ENCODE data around the gene LLPH. TPM values are rescaled to one million over a fixed set of nuclear protein-coding genes. Genes with fewer than 3 reads are reported as not detected.
A peak's percentile ranks its signal among the peaks of the same experiment; 100 is the strongest.

LLPH gene
- total RNA-seq, 1 donor: 5.1 TPM

DNA sequence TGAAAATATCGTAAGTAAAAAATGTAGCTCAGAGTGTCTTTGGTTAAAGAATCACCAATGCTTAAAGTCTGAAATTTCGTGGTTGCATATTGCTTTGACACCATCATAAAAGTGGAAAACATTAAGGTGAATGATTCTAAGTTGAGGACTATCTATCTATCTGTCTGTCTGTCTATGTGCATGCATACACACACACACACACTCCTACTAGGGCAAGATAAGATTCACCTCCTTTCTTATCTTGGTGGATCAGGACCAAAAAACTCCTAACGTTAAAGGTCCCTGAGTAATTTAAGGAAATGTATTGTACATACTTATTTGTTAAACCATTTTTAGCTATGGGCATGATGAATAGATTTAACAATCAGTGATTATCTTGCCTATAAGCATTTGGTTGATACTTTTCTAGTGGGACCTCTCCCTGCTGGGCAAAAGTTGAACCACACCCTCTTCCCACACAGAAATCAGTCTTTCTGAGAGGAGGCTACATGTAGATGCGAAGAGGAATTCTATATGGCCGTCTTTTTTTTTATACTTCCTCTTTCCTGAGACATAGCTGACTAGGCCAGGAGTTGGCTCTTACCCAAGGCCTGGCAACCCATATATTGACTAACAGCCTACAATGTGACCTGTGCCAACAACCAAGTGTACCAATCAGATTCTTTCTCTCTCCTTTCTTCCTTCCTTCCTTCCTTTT lies 19.3 kb upstream of the LLPH start:
- peaks cover under 1% of the 10 kb centered on the region for H4K20me1 ChIP-seq (ENCODE audit: insufficient read depth, low read length)
- no peak for DNase-seq (ENCODE audit: insufficient read length, low spot score, missing footprints)
- H2AFZ ChIP-seq (ENCODE audit: low read length): no peak overlapping the region
- no peak overlapping the region for H3K4me3 ChIP-seq (ENCODE audit: insufficient read depth, low read length)
- no peaks in the 10 kb centered on the region for H3K36me3 ChIP-seq (ENCODE audit: insufficient read depth, low read length)
- no peak overlapping the region for H3K27ac ChIP-seq (ENCODE audit: low read depth, low read length)
- no peaks in the 10 kb centered on the region for H3K27me3 ChIP-seq (ENCODE audit: insufficient read depth, low read length)
- TF ChIP-seq, protein P1, sequence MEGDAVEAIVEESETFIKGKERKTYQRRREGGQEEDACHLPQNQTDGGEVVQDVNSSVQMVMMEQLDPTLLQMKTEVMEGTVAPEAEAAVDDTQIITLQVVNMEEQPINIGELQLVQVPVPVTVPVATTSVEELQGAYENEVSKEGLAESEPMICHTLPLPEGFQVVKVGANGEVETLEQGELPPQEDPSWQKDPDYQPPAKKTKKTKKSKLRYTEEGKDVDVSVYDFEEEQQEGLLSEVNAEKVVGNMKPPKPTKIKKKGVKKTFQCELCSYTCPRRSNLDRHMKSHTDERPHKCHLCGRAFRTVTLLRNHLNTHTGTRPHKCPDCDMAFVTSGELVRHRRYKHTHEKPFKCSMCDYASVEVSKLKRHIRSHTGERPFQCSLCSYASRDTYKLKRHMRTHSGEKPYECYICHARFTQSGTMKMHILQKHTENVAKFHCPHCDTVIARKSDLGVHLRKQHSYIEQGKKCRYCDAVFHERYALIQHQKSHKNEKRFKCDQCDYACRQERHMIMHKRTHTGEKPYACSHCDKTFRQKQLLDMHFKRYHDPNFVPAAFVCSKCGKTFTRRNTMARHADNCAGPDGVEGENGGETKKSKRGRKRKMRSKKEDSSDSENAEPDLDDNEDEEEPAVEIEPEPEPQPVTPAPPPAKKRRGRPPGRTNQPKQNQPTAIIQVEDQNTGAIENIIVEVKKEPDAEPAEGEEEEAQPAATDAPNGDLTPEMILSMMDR (IDR thresholded peaks at IDR 0.05; ENCODE audit: extremely low read depth, low read depth, low read length): peak; percentile 14
- H3K9me3 ChIP-seq (ENCODE audit: low read depth, low read length): no peaks in the 10 kb centered on the region
- H3K4me2 ChIP-seq (ENCODE audit: insufficient read depth, low read length): no peak overlapping the region
- H3K4me1 ChIP-seq (ENCODE audit: insufficient read depth, low read length): peaks cover 9% of the 10 kb centered on the region
- peaks cover 10% of the 10 kb centered on the region for H3K79me2 ChIP-seq (ENCODE audit: insufficient read depth, low read length)

DNA sequence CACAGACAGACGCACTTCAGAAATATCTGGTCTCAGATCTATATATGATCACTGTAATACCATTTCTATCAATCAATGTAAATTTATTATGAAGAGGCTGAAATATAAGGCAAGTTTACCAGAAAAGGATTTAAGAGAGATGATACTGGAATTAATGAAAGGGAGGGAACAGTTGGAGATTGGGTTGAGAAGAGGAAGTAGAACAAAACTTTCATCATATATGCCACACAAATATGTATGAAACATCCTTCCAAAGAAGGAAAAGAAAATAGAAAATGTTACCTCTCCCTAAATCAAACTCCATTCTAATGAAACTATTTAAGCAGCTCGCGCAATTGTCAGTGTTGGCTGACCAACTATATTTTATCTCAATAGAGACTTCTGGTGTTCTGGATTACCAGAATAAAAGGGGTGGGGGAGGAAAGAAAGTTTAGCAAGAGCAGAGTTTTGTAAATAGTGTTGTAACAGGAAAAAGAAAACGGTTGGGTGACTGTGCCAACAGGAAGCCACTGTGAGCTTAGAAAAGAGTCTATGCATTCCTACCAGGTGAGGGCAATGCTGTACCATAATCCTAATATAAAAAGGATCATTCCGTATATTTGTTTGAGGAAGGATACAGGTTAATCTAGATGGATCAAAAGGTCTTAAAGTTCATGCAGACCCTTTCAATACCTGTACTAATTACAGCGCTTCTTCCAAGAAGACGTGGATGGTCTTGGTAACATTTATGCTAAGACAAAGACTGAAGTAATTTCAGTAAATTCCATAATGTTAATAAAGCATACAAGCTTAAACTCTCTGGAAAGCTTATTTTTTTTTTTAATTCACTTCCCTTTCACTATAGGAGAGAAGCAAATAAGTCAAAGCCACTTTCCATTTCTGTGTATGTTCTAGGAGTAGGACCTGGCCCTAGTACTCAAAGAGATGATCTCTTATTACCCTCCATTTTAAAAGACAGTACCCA lies 14.5 kb upstream of the LLPH start:
- H3K27me3 ChIP-seq (ENCODE audit: insufficient read depth, low read length): no peaks in the 10 kb centered on the region
- peak; percentile 62 for DNase-seq (ENCODE audit: insufficient read length, low spot score, missing footprints)
- peak overlapping the region; percentile 15 for H3K27ac ChIP-seq (ENCODE audit: low read depth, low read length)
- H3K9me3 ChIP-seq (ENCODE audit: low read depth, low read length): no peaks in the 10 kb centered on the region
- H2AFZ ChIP-seq (ENCODE audit: low read length): no peak overlapping the region
- H3K4me3 ChIP-seq (ENCODE audit: insufficient read depth, low read length): no peak overlapping the region
- H3K79me2 ChIP-seq (ENCODE audit: insufficient read depth, low read length): peaks cover 19% of the 10 kb centered on the region
- H3K4me1 ChIP-seq (ENCODE audit: insufficient read depth, low read length): no peaks in the 10 kb centered on the region
- H3K4me2 ChIP-seq (ENCODE audit: insufficient read depth, low read length): peak overlapping the region; percentile 18
- H4K20me1 ChIP-seq (ENCODE audit: insufficient read depth, low read length): no peaks in the 10 kb centered on the region
- H3K36me3 ChIP-seq (ENCODE audit: insufficient read depth, low read length): peaks cover 33% of the 10 kb centered on the region
- TF ChIP-seq, protein P1 (IDR thresholded peaks at IDR 0.05; ENCODE audit: extremely low read depth, low read depth, low read length): peak; percentile 80

DNA sequence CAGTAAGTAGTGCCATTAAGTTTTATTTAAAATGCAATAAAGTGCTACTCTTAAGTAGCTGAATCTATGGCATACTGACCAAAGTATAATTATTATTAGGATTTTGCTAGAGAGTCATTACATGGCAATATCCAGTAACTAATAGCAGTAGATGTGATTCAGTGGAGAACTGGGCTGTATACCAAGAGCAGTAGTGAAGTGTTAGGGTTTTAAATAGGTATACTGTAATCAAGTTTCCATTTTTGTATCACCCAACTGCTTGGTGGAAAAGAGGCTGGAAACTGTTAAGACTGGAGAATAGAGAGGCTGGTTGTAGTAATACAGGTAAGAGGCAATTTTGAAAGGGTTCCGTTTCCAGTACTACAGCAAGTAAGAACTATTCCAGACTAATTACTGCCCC lies 13.3 kb upstream of the LLPH start:
- Histone ChIP-seq H4K20me1 (ENCODE audit: insufficient read depth, low read length) (no peaks in the 10 kb centered on the region), H3K27me3 (ENCODE audit: insufficient read depth, low read length) (no peaks in the 10 kb centered on the region), H3K4me2 (ENCODE audit: insufficient read depth, low read length) (no peak overlapping the region), H3K4me1 (ENCODE audit: insufficient read depth, low read length) (no peaks in the 10 kb centered on the region), H3K9me3 (ENCODE audit: low read depth, low read length) (no peaks in the 10 kb centered on the region), H2AFZ (ENCODE audit: low read length) (no peak overlapping the region), H3K79me2 (ENCODE audit: insufficient read depth, low read length) (peaks cover 23% of the 10 kb centered on the region), H3K36me3 (ENCODE audit: insufficient read depth, low read length) (peaks cover 33% of the 10 kb centered on the region), H3K27ac (ENCODE audit: low read depth, low read length) (no peak overlapping the region), H3K4me3 (ENCODE audit: insufficient read depth, low read length) (no peak overlapping the region)
- DNase-seq (ENCODE audit: insufficient read length, low spot score, missing footprints): no peak
- TF ChIP-seq, protein P1 (IDR thresholded peaks at IDR 0.05; ENCODE audit: extremely low read depth, low read depth, low read length): no peak

DNA sequence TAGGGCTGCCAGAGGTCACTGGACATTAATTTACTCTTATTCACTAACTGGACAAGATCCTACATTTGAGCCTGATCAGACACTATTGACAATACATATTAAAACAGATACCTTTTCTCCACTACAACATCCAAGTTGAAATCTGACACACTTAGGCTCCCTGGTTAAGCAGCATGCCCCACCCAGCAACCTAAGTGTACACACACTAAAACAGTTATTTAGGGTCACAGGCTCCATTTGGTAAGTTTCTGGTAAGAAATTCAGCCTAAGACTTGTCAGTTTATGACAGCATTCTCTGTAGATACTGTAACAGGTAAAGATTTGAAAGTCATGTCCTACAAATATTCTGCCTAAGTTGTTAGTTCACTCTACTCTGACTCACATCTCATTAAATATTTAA lies 12.3 kb upstream of the LLPH start:
- H3K9me3 ChIP-seq (ENCODE audit: low read depth, low read length): no peaks in the 10 kb centered on the region
- no peaks in the 10 kb centered on the region for H3K4me1 ChIP-seq (ENCODE audit: insufficient read depth, low read length)
- no peak overlapping the region for H3K4me3 ChIP-seq (ENCODE audit: insufficient read depth, low read length)
- H4K20me1 ChIP-seq (ENCODE audit: insufficient read depth, low read length): no peaks in the 10 kb centered on the region
- TF ChIP-seq, protein P1 (IDR thresholded peaks at IDR 0.05; ENCODE audit: extremely low read depth, low read depth, low read length): no peak
- H2AFZ ChIP-seq (ENCODE audit: low read length): no peak overlapping the region
- H3K4me2 ChIP-seq (ENCODE audit: insufficient read depth, low read length): no peak overlapping the region
- peaks cover 41% of the 10 kb centered on the region for H3K36me3 ChIP-seq (ENCODE audit: insufficient read depth, low read length)
- H3K27me3 ChIP-seq (ENCODE audit: insufficient read depth, low read length): no peaks in the 10 kb centered on the region
- no peak for DNase-seq (ENCODE audit: insufficient read length, low spot score, missing footprints)
- peaks cover 23% of the 10 kb centered on the region for H3K79me2 ChIP-seq (ENCODE audit: insufficient read depth, low read length)
- H3K27ac ChIP-seq (ENCODE audit: low read depth, low read length): no peak overlapping the region
